IMR-90 (cell line): ENCODE results near the gene AGTPBP1. TPM values are rescaled to one million over a fixed set of nuclear protein-coding genes. Genes with fewer than 3 reads are reported as not detected.

ENCODE experiments used
- ATAC-seq: fragments of 200-7000 bp; cut with Tn5 transposase; 2 replicates; pipeline ENCODE4 v1.9.1; 2020; ENCODE audit warnings: low read depth, mild to moderate bottlenecking, moderate library complexity
- BruUV-seq: library from RNA; stranded (reverse); fragments of 400-500 nt; replicated peaks from 2 replicates; lab custom pipeline; 2021; lab: Mats Ljungman, UMichigan
- CTCF ChIA-PET: fragments of 300-600 bp; formaldehyde crosslinking; extraction: SDS; loops from one replicate; lab custom pipeline; 2021; ENCODE audit warnings: antibody characterized with exemption; lab: Yijun Ruan, JAX
- POLR2A ChIA-PET: fragments of 300-600 bp; sonication (Branson Sonifier 250); formaldehyde crosslinking; loops from one replicate; lab custom pipeline; 2022; ENCODE audit warnings: antibody characterized with exemption; ENCODE audit not compliant: unreplicated experiment; lab: Charles Lee
- DNase-seq: peaks from one replicate; pipeline ENCODE4 v3.0.0; 2013
- H2AFZ ChIP-seq: replicated peaks from 2 replicates; pipeline ENCODE3; 2013; ENCODE audit warnings: low read length, mild to moderate bottlenecking; ENCODE audit not compliant: poor library complexity
- H2AK5ac ChIP-seq: 2 replicates; pipeline ENCODE4 v1.6.1; 2013; ENCODE audit warnings: low read depth, low read length, inconsistent platforms
- H2AK9ac ChIP-seq: replicated peaks from 2 replicates; pipeline ENCODE3; 2013; ENCODE audit warnings: mild to moderate bottlenecking, low read depth, low read length, moderate library complexity; ENCODE audit not compliant: poor library complexity
- H2BK120ac ChIP-seq: 2 replicates; pipeline ENCODE4 v1.6.1; 2013; ENCODE audit warnings: low read depth, low read length, inconsistent platforms
- H2BK15ac ChIP-seq: 3 replicates; pipeline ENCODE4 v1.6.1; 2013; ENCODE audit warnings: low read depth, low read length, inconsistent platforms
- H2BK20ac ChIP-seq: 2 replicates; pipeline ENCODE4 v1.6.1; 2013; ENCODE audit warnings: low read depth, mild to moderate bottlenecking, inconsistent platforms, low read length, moderate library complexity
- H2BK5ac ChIP-seq: 2 replicates; pipeline ENCODE4 v1.6.1; 2013; ENCODE audit warnings: mild to moderate bottlenecking, low read depth, low read length, inconsistent platforms; ENCODE audit not compliant: poor library complexity, severe bottlenecking
- H3K14ac ChIP-seq: replicated peaks from 2 replicates; pipeline ENCODE4 v1.6.1; 2013; ENCODE audit warnings: low read depth, low read length, inconsistent platforms
- H3K18ac ChIP-seq: 2 replicates; pipeline ENCODE4 v1.6.1; 2013; ENCODE audit warnings: low read depth, low read length, control low read depth
- H3K23ac ChIP-seq: 2 replicates; pipeline ENCODE4 v1.6.1; 2013; ENCODE audit warnings: low read depth, low read length, inconsistent platforms
- H3K27ac ChIP-seq: 2 replicates; pipeline ENCODE4 v1.5.1; 2013; ENCODE audit warnings: mild to moderate bottlenecking, control low read depth, low read length; ENCODE audit not compliant: insufficient read depth
- H3K27me3 ChIP-seq: 2 replicates; pipeline ENCODE4 v1.6.1; 2013; ENCODE audit warnings: low read length; ENCODE audit not compliant: control insufficient read depth, insufficient read depth
- H3K36me3 ChIP-seq: 2 replicates; pipeline ENCODE4 v1.6.1; 2013; ENCODE audit warnings: low read length, mixed read lengths; ENCODE audit not compliant: control insufficient read depth, insufficient read depth
- H3K4ac ChIP-seq: 2 replicates; pipeline ENCODE4 v1.6.1; 2013; ENCODE audit warnings: low read depth, low read length, inconsistent platforms
- H3K4me1 ChIP-seq: 2 replicates; pipeline ENCODE4 v1.6.1; 2013; ENCODE audit warnings: low read length, mixed read lengths; ENCODE audit not compliant: control insufficient read depth, insufficient read depth
- H3K4me2 ChIP-seq: 2 replicates; pipeline ENCODE4 v1.6.1; 2013; ENCODE audit warnings: low read depth, mild to moderate bottlenecking, control low read depth, low read length, moderate library complexity
- H3K4me3 ChIP-seq: 2 replicates; pipeline ENCODE4 v1.5.1; 2013; ENCODE audit warnings: low read depth, mild to moderate bottlenecking, control low read depth, low read length, moderate library complexity; ENCODE audit not compliant: insufficient read depth
- H3K56ac ChIP-seq: 2 replicates; pipeline ENCODE4 v1.6.1; 2013; ENCODE audit warnings: low read length, inconsistent platforms; ENCODE audit not compliant: insufficient read depth; ENCODE audit errors: extremely low read depth
- H3K79me1 ChIP-seq, 2 experiments: 2 replicates each; pipeline ENCODE4 v1.6.1; 2013; ENCODE audit warnings: low read length in 2 of 2, inconsistent platforms in 1 of 2, low read depth in 1 of 2
- H3K9ac ChIP-seq: 2 replicates; pipeline ENCODE4 v1.6.1; 2013; ENCODE audit warnings: low read depth, low read length, control low read depth
- H3K9me1 ChIP-seq: 2 replicates; pipeline ENCODE4 v1.6.1; 2013; ENCODE audit warnings: low read length, inconsistent platforms; ENCODE audit not compliant: insufficient read depth
- H3K9me3 ChIP-seq: 2 replicates; pipeline ENCODE4 v1.6.1; 2013; ENCODE audit warnings: low read length; ENCODE audit not compliant: control insufficient read depth, insufficient read depth
- H4K20me1 ChIP-seq: 2 replicates; pipeline ENCODE4 v1.6.1; 2013; ENCODE audit warnings: low read length, inconsistent platforms; ENCODE audit not compliant: insufficient read depth
- H4K5ac ChIP-seq: 2 replicates; pipeline ENCODE4 v1.6.1; 2013; ENCODE audit warnings: mild to moderate bottlenecking, low read depth, low read length, control low read depth
- H4K8ac ChIP-seq, 2 experiments: 2 replicates each; pipeline ENCODE4 v1.6.1; 2013; ENCODE audit warnings: low read depth in 2 of 2, low read length in 2 of 2, control low read depth in 1 of 2, inconsistent platforms in 1 of 2
- H4K91ac ChIP-seq: 2 replicates; pipeline ENCODE4 v1.6.1; 2013; ENCODE audit warnings: low read depth, low read length, inconsistent platforms; ENCODE audit not compliant: insufficient read depth
- MAFK ChIP-seq: IDR thresholded peaks from 2 replicates; pipeline ENCODE4 v1.6.1; 2012; ENCODE audit warnings: low read depth, low read length, improper control_type of control experiment
- SMC3 ChIP-seq: fragments of 150-350 bp; IDR thresholded peaks from 2 replicates; pipeline ENCODE4 v1.6.1; 2016; ENCODE audit warnings: low read depth, mild to moderate bottlenecking, antibody characterized with exemption, low read length, moderate library complexity
- WGBS, 2 experiments: methylation state at CpG; one replicate each; pipeline versions ENCODE4 v1.1.5 to v1.1.7; 2013; ENCODE audit warnings: missing lambda C conversion rate in 2 of 2; ENCODE audit not compliant: insufficient read length in 1 of 2; ENCODE audit errors: extremely low coverage in 2 of 2; 5-methylcytosine and 5-hydroxymethylcytosine counted together
- dilution Hi-C: fragments of 300-500 bp; cut with HindIII; formaldehyde crosslinking; loops from one replicate; pipeline ENCODE4 v1.14.3; 2018; ENCODE audit warnings: low sequenced_read_pairs; ENCODE audit not compliant: unreplicated experiment
- in situ Hi-C: fragments of 300-500 bp; cut with MboI; formaldehyde crosslinking; loops from 3 replicates; pipeline ENCODE4 v1.14.3; 2019; ENCODE audit warnings: low sequenced_read_pairs, inconsistent platforms, mixed read lengths
- intact Hi-C: fragments of 100-400 bp; cut with micrococcal nuclease; formaldehyde crosslinking; loops from 2 replicates; pipeline ENCODE4 v1.10.0; 2022
- polyA plus RNA-seq, 3 experiments: library from polyadenylated mRNA; depleted of rRNA; stranded (reverse); fragments of >200 nt; gene quantifications; 2 replicates each; pipeline ENCODE4 v1.2.3, GENCODE V29; 2012; ENCODE audit warnings: low replicate concordance in 1 of 3
- total RNA-seq: library from RNA; depleted of rRNA; stranded (reverse); fragments of >200 nt; gene quantifications from 2 replicates; pipeline ENCODE4 v1.2.3, GENCODE V29; 2012

The AGTPBP1 gene
- total and polyA plus RNA-seq, 2 of the 4 experiments (the other 2 are of a cell fraction) = 3.3 to 9.0 TPM

DNA sequence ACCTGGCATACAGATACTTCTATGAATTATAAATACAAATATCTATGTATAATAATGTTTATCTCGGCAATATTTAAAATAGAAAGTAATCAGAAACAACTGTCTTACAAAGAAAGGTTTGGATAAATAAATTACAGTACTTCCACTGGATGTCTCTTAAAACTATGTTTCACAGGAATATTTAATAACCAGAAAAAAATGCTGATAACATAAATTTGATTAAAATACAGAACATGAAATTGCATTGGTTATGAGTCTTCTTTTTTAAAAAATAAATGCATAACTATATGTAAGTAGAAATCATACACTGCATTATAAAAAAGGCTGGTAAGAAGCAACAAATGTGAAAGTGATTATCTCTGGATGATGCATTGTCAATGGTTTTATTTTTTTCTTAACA, 126.0 kb downstream of the AGTPBP1 start:
- H2BK5ac ChIP-seq = no peak overlapping the region
- no peak overlapping the region for H2AFZ ChIP-seq
- H3K9me1 ChIP-seq = no peaks in the 10 kb centered on the region
- H3K27ac ChIP-seq = no peak overlapping the region
- no CpG with 5 or more reads among the region's 1 CpG for WGBS, 2 experiments
- in situ Hi-C loops = no loop called here
- intact Hi-C loops = loop anchor here (5.0 to 10.0 kb wide), 2 partner anchors 172 to 1681 kb away; no protein-coding TSS in a partner anchor
- H3K14ac ChIP-seq = no peak overlapping the region
- H4K8ac ChIP-seq = no peak overlapping the region
- H2BK120ac ChIP-seq = no peak overlapping the region
- H3K27me3 ChIP-seq = no peaks in the 10 kb centered on the region
- ChIA-PET POLR2A (no interaction called here), CTCF (no interaction called here)
- no peaks in the 10 kb centered on the region; the same call in 1 of the 2 replicates for H3K4me1 ChIP-seq
- H4K91ac ChIP-seq = no peak overlapping the region
- no TSS peak for BruUV-seq
- H3K36me3 ChIP-seq = no peaks in the 10 kb centered on the region
- no peak overlapping the region for H3K23ac ChIP-seq
- no peak overlapping the region for H2BK15ac ChIP-seq
- no peak overlapping the region for H2AK5ac ChIP-seq
- no peak overlapping the region for H2AK9ac ChIP-seq
- H3K79me1 ChIP-seq = no peaks in the 10 kb centered on the region
- no peak overlapping the region for H3K4ac ChIP-seq
- no peak for DNase-seq
- no peaks in the 10 kb centered on the region for H3K9me3 ChIP-seq
- no peak overlapping the region for H3K4me2 ChIP-seq
- H3K18ac ChIP-seq = no peak overlapping the region
- no peak for ATAC-seq
- dilution Hi-C loops = no loop called here
- no peak overlapping the region for H3K4me3 ChIP-seq
- no peaks in the 10 kb centered on the region for H4K20me1 ChIP-seq
- no peak overlapping the region for H4K5ac ChIP-seq
- H3K56ac ChIP-seq = no peak overlapping the region
- TF ChIP-seq MAFK (peak; percentile 30; the same call in 1 of the 2 replicates), SMC3 (no peak)
- H2BK20ac ChIP-seq = no peak overlapping the region
- H3K9ac ChIP-seq = no peak overlapping the region
